ENCODE results near the gene KCNMA1.

Gene KCNMA1

DNA sequence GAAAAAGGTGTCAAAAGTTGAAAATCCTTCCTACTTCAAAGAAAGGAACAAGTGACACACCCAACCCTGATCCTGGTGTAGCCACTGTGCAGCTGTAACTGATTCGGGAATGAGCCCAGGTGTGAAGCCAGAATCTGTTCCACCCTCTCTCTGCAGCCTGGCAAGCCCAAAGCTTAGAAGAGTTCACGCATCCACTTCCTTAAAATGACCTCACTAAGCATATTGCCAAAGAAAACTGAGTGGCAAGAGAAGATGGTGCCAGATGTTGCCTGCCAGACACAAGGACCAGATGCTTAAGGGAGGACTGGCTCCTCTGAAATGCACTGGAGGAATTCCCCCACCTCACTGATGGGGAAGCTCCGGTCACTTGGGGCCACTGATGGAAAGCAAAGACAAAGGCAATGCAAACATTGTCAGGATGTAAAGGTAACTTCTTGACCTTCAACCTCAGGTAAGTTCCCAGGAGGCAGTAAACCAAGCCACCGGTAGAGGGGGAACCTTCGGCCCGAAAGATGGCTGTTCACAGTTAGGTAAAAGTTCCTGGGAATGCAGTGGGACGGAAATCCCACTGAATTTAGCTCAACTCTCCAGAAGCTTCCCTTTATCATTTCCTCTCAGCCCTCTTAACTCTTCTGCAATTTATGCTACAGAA, 554.9 kb downstream of the KCNMA1 start:
- no peak for DNase-seq (ENCODE audit: low read depth in 2 of 2)

DNA sequence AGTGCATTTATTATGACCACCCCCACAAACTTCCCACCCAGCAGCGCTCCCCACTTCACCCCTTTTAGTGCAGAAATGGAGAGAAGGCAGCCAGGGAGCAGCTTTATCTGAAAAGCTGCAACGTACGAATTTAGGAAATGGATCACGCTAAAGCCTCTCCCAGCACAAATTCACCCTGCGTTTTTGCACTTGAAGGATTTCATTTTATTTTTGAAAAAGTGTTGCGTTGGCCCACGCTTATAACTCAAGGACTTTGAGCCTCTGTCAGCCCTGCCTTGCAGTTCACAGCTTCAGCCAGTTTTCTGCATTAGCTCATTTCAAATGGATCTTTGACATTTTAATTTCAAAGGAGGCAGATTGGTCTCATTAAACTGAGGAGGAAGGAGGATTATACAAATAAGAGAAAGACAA, 556.1 kb downstream of the KCNMA1 start:
- no peak for DNase-seq (ENCODE audit: low read depth in 2 of 2)

- no peak for DNase-seq (ENCODE audit: low read depth in 2 of 2)
Observed at GRCh38 chr10:77080361-77081027, 557.1 kb downstream of the KCNMA1 start.

DNA sequence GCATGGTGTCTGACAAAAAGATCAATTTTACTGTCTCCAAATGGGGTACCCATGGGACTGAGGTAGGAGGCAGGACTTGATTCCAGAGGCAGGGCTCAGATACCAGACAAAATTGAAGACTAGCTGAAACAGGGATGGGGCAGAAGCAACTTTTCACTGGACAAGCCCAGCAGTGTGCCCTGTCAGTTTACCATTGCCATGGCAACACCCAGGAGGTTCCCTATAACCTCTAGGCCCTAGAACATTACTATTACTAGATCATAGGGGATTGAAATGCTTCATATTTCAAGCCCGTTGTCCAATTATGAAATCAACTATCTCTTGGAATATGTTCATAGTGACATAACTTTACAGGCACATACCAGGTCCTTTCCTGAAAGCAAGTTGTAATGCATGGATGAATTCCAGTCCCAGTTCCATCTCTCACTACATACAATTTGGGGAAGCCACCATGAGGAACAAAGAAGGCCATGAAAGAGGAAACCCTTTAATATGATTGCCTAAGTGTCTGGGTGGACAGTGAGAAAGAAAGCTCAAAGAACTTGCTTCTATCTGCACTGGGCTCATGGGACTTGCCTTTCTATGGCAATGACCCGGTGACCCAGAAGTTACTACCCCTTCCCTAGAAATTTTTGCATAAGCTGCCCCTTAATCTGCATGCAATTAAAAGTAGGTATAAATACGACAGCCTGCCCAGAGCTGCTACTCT, 557.9 kb downstream of the KCNMA1 start:
- DNase-seq (ENCODE audit: low read depth in 2 of 2), result no peak

- no peak for DNase-seq (ENCODE audit: low read depth in 2 of 2)
Observed at GRCh38 chr10:77077316-77077945, 560.2 kb downstream of the KCNMA1 start.

DNA sequence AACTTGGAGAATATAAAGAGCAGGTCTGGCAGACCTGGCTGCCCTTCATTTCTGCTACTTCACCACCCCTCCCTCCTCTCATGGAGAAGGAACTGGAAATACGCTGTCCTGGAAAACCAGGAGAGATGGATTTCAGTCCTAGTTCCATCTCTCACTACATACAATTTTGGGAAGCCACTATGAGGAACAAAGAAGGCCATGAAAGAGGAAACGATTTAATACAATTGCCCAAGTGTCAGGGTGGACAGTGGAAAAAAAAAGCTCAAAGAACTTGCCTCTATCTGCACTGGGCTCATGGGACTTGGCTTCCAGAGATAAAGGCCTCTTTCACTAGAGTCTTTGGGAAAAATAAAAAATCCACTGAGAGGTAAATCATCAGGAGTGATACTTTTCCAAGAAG, 561.7 kb downstream of the KCNMA1 start:
- DNase-seq (ENCODE audit: low read depth in 2 of 2), result no peak

DNA sequence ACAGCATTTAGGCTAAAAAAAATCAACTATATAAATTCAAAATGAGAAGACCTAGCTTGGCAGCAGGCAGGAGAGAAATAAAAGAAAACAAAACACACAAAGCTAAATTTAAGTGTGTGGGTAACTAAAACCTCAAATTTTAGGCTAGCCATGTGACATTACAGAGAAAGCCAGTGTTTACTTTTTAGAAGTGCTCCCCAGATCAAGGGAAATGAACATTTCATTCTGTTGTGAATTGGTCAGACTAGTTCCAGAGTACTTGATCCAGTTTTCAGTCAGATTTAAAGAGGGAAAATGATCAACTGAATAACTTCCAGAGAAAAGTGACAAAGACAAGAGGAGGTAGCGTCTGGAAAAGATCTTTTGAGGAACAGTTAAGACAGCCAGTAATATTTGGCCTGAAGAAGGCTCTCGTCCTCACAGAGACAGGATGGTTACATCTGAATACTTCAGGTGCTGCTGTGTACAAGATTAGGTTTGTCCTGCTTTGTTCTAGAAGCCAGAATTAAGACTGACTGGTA, 563.4 kb downstream of the KCNMA1 start:
- no peak for DNase-seq (ENCODE audit: low read depth in 2 of 2)

DNA sequence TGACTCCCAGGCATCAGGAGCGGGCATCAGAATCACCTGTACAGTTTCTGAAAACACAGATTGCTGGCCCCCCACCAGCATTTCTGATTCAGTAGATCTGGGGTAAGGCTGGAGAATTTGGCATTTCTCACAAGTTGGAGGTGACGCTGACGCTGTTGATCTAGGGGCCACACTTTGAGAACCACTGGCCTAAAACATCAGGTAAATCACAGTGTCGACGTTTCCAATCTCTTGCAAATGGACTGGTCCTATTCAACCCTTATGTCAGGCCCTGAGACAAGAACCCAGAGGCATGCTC, 564.0 kb downstream of the KCNMA1 start:
- DNase-seq (ENCODE audit: low read depth in 2 of 2), result no peak

GRCh38 chr10:77072836-77073662, 564.6 kb downstream of the KCNMA1 start:
- DNase-seq (ENCODE audit: low read depth in 2 of 2), result no peak

GRCh38 chr10:77072361-77072835, 565.2 kb downstream of the KCNMA1 start:
- DNase-seq (ENCODE audit: low read depth in 2 of 2), result no peak

DNA sequence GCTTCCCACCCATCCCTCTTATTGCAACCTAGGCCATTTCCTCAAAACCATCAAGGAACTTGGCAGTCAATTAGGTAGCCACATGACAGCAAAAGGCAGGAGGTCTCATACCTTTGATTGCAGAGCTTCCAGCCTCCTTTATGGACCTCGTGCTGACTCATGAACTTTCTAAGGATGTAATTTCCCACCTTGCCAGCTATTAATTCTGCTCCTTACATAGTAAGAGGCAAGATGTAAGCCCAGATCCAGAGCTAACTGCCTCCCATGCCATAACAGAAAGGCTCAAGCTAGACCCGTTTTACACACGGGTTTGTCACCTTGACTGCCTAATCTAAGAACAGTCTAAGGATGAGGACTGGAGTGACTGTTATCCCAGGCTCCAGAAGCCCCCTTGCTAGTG, 565.7 kb downstream of the KCNMA1 start:
- no peak for DNase-seq (ENCODE audit: low read depth in 2 of 2)

DNA sequence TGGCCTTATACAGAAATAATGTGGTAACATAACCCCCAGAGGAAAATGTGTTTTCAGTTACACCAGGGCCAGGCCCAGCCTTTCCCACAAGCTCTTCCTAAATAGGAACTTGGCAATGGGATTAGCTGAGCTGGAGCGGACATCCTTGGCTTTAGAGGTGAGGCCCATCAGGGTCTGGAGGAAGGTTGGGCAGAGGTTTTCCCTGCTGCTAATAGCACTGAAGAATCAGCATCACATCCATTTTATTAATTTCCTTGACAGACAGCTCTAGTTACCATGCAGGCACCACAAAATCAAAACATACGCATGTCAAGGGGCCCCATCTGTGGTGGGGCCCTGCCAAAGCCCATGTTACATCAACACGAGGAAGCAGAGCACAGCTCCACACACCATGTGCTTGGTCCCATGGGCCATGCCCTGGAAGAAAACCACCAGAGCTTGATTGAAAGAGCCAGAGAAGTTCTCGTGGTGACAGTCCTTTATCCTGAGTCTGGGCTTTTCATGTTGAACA, 566.6 kb downstream of the KCNMA1 start:
- no peak for DNase-seq (ENCODE audit: low read depth in 2 of 2)

- no peak for DNase-seq (ENCODE audit: low read depth in 2 of 2)
Observed at GRCh38 chr10:77070346-77070745, 567.3 kb downstream of the KCNMA1 start.

DNA sequence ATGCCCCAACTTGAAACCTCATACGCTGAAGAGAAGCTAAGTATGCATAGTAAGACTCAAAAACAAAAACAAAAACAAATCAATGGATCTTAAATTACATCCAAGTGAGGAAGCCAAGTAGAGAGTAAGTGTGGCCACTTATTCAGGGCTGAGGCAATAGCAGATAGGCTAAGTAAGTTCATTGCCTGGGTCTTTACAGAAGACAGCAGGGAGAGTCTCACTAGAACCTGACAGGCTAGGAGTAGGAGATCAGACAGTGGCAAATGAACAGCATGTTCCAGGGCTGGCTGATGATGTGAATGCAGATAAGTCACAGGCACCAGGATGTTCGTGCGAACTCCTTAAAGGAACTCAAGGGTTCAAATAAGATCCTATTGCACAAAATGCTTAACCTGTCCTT, 568.6 kb downstream of the KCNMA1 start:
- DNase-seq (ENCODE audit: low read depth in 2 of 2), result no peak

GRCh38 chr10:77068272-77068671, 569.3 kb downstream of the KCNMA1 start:
- DNase-seq (ENCODE audit: low read depth in 2 of 2), result no peak

DNA sequence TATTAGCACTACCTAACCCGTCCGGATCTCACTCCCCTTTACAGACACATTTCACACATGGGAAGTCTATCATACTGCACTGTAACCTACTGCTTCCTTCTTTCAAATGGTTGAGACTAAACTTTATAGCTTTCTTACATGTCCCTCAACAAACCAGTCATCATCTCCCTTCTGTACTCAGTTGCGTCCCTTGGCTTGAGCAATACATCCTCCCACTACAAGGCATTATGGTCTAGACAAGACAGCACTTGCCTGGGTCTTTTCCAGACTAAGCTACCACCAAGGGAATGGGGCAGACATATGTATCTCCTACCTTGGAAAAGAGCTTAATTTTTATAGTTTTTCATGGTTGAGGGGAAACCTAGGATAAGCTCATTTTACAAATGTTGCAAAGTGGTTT, 575.2 kb downstream of the KCNMA1 start:
- DNase-seq (ENCODE audit: low read depth in 2 of 2), result no peak

DNA sequence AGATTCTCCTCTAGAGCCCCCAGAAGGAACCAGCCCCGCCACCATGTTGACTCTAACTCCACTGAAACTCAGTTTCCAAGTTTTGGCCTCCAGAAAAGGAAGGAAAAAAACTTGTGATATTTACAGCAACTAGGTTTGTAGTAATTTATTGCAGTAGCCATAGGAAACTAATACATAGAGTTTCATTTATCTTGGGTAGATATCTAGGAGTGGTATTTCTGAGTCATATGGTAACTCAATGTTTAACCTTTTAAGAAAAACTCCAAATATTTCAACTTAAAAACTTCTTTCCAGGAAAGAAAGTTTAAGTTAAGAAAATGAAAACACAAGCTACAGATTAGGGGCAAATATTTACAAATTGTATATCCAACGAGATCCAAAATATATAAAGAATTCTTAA, 576.7 kb downstream of the KCNMA1 start:
- no peak for DNase-seq (ENCODE audit: low read depth in 2 of 2)

GRCh38 chr10:77056650-77057049, 581.0 kb downstream of the KCNMA1 start:
- DNase-seq (ENCODE audit: low read depth in 2 of 2), result no peak

DNA sequence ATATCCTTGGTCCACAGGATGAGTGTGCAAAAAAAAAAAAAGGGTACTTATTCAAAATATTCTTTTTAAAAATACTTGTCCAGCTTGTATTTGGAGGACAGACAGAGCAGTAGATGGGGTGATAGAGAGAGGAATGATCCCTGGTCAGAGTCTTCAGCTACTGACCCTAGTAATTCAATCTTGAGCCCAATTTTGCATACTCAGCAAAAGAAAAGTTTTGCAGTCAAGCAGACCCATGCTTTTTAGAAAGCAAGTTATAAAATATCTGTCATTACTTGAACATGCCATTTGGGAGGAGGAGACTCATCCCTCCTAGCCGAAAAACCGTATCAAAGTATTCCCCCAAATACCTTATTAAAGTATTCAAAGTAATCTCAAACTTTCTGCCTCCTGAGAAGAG, 585.0 kb downstream of the KCNMA1 start:
- no peak for DNase-seq (ENCODE audit: low read depth in 2 of 2)

DNA sequence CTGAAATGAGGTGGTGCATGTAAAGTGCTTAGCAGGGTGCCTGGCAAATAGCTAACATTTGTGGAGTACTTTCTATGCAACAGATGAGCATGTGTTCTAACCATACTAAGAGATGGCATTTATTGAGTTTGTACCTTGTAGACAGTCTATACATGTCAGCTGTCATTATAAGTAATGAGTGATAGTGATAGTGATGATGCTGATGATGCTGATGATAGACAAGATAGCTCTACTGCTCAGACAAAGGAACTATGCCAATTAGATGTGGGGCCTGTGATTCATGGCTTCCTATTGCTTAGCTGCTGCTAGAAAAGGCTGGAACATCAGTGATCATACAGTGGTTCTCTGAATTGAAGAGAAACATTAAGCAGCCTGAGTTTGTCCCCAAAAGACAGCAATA, 585.8 kb downstream of the KCNMA1 start:
- DNase-seq (ENCODE audit: low read depth in 2 of 2), result no peak

DNA sequence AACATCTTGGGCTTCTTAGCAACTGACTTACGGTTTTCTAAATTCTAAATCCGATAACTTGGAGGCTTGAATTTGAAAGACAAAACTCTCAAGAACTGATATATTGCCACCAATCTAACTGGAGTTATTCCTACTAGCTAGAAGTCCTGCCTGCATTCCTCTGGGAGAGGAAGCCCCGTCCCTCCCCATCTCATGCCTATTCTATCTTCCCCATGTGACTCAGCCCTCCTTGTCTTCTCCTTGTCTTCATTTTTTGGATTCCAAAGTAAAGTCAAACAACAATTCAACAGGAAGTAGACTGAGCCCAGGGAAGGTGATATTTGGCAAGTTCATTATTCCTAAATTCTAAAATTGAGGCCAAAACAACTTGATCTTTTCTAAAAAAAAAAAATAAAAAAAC, 587.7 kb downstream of the KCNMA1 start:
- no peak for DNase-seq (ENCODE audit: low read depth in 2 of 2)

Measured in stimulated activated CD4-positive, alpha-beta T cell treated with anti-CD3 and anti-CD28 coated beads, Interleukin-1b, Interleukin-23, amount 100 ng/mL, for 4 hours (primary cell).